CD14-positive monocyte (primary cell): ENCODE results near the gene GPR27. TPM values are rescaled to one million over a fixed set of nuclear protein-coding genes. Genes with fewer than 3 reads are reported as not detected.
A peak's percentile ranks its signal among the peaks of the same experiment; 100 is the strongest.

ENCODE experiments used
- DNase-seq, 3 donors: peaks; one replicate each; pipeline ENCODE4 v3.0.0-alpha.2; 2011 to 2022
- H2AFZ ChIP-seq: 2 replicates; pipeline ENCODE4 v1.6.0; 2012; ENCODE audit warnings: mild to moderate bottlenecking, low read depth, low read length, inconsistent platforms; ENCODE audit not compliant: insufficient read depth, poor library complexity, severe bottlenecking
- H3K27ac ChIP-seq, 2 donors: 1 replicate in 1 of 2; 2 replicates in 1 of 2; pipeline ENCODE4 v1.5.1; 2012 to 2013; ENCODE audit warnings: low read length in 2 of 2, control low read depth in 1 of 2, inconsistent platforms in 1 of 2, low read depth in 1 of 2, mild to moderate bottlenecking in 1 of 2
- H3K27me3 ChIP-seq, 2 donors: one replicate each; pipeline versions ENCODE4 v1.6.0 to v1.6.1; 2011 to 2013; ENCODE audit warnings: low read length in 2 of 2; ENCODE audit not compliant: control insufficient read depth in 2 of 2, insufficient read depth in 2 of 2
- H3K36me3 ChIP-seq, 2 donors: replicated peaks in 1 of 2; 1 replicate in 1 of 2; 2 replicates in 1 of 2; pipeline versions ENCODE4 v1.5.1 to v1.6.1; 2012 to 2013; ENCODE audit warnings: low read length in 2 of 2, control low read depth in 1 of 2, inconsistent platforms in 1 of 2, mild to moderate bottlenecking in 1 of 2; ENCODE audit not compliant: insufficient read depth in 2 of 2, control insufficient read depth in 1 of 2
- H3K4me1 ChIP-seq, 2 donors: 1 replicate in 1 of 2; 2 replicates in 1 of 2; pipeline versions ENCODE4 v1.5.1 to v1.6.1; 2012 to 2013; ENCODE audit warnings: low read length in 2 of 2, control low read depth in 1 of 2, inconsistent platforms in 1 of 2, mild to moderate bottlenecking in 1 of 2, moderate library complexity in 1 of 2; ENCODE audit not compliant: insufficient read depth in 2 of 2, control insufficient read depth in 1 of 2
- H3K4me2 ChIP-seq: replicated peaks from 2 replicates; pipeline ENCODE3; 2012; ENCODE audit warnings: low read length, moderate library complexity, mild to moderate bottlenecking; ENCODE audit not compliant: poor library complexity, severe bottlenecking; ENCODE audit errors: extremely low read depth
- H3K4me3 ChIP-seq, 3 experiments: fragments of 200-600 bp in 1 of 3; sonication (generic) in 1 of 3; replicated peaks in 1 of 3; 1 replicate in 2 of 3; 2 replicates in 1 of 3; pipeline ENCODE4 v1.5.1; 2011 to 2013; ENCODE audit warnings: low read length in 3 of 3, mild to moderate bottlenecking in 3 of 3, control low read depth in 2 of 3, low read depth in 2 of 3, inconsistent platforms in 1 of 3, moderate library complexity in 1 of 3
- H3K79me2 ChIP-seq: 2 replicates; pipeline ENCODE4 v1.6.0; 2012; ENCODE audit warnings: mild to moderate bottlenecking, control low read depth, inconsistent platforms, low read length, moderate library complexity; ENCODE audit not compliant: insufficient read depth
- H3K9ac ChIP-seq: 2 replicates; pipeline ENCODE4 v1.6.0; 2017; ENCODE audit warnings: low read length, mild to moderate bottlenecking; ENCODE audit not compliant: insufficient read depth, poor library complexity, severe bottlenecking
- H3K9me3 ChIP-seq, 2 donors: replicated peaks in 1 of 2; 1 replicate in 1 of 2; 2 replicates in 1 of 2; pipeline versions ENCODE4 v1.5.1 to v1.6.1; 2012 to 2013; ENCODE audit warnings: low read length in 2 of 2, control low read depth in 1 of 2; ENCODE audit not compliant: control insufficient read depth in 1 of 2, insufficient read depth in 1 of 2
- H4K20me1 ChIP-seq: 2 replicates; pipeline ENCODE4 v1.6.0; 2012; ENCODE audit warnings: mild to moderate bottlenecking, low read length, control low read depth, moderate library complexity; ENCODE audit not compliant: insufficient read depth
- H3K27ac Mint-ChIP-seq, 7 donors: one replicate each; pipeline ENCODE4 v1.8.0; 2020; ENCODE audit warnings: mild to moderate bottlenecking in 7 of 7, mixed read lengths in 7 of 7, moderate library complexity in 6 of 7, inconsistent platforms in 2 of 7
- H3K27me3 Mint-ChIP-seq, 3 donors: one replicate each; pipeline ENCODE4 v1.8.0; 2021 to 2022; ENCODE audit warnings: low read depth in 3 of 3, mild to moderate bottlenecking in 3 of 3, mixed read lengths in 3 of 3, moderate library complexity in 3 of 3, inconsistent platforms in 1 of 3
- H3K36me3 Mint-ChIP-seq, 2 donors: one replicate each; pipeline ENCODE4 v1.8.0; 2020; ENCODE audit warnings: mixed read lengths in 2 of 2, inconsistent platforms in 1 of 2, mild to moderate bottlenecking in 1 of 2
- H3K4me1 Mint-ChIP-seq: one replicate; pipeline ENCODE4 v1.8.0; 2020; ENCODE audit warnings: mild to moderate bottlenecking, mixed read lengths
- H3K4me3 Mint-ChIP-seq, 2 donors: one replicate each; pipeline ENCODE4 v1.8.0; 2020; ENCODE audit warnings: mild to moderate bottlenecking in 2 of 2, mixed read lengths in 2 of 2, moderate library complexity in 1 of 2
- H3K9me3 Mint-ChIP-seq, 7 donors: one replicate each; pipeline ENCODE4 v1.8.0; 2020 to 2022; ENCODE audit warnings: mixed read lengths in 7 of 7, mild to moderate bottlenecking in 6 of 7, moderate library complexity in 6 of 7, inconsistent platforms in 2 of 7
- WGBS: methylation state at CpG from one replicate; pipeline ENCODE4 v1.1.5; 2013; ENCODE audit warnings: missing lambda C conversion rate; ENCODE audit not compliant: insufficient coverage; 5-methylcytosine and 5-hydroxymethylcytosine counted together
- intact Hi-C, 2 donors: fragments of 100-400 bp; cut with micrococcal nuclease; formaldehyde crosslinking; loops; one replicate each; pipeline versions ENCODE4 v1.15.0 to v1.15.1; 2023
- polyA plus RNA-seq, 3 donors: library from polyadenylated mRNA; depleted of rRNA in 1 of 3; unstranded in 2 of 3; stranded (reverse) in 1 of 3; fragments of 300-500 nt in 2 of 3; fragments of >200 nt in 1 of 3; fragmentation: Illumina TruSeq in 2 of 3; gene quantifications; 1 replicate in 2 of 3; 2 replicates in 1 of 3; pipeline ENCODE4 v1.2.3, GENCODE V29; 2012 to 2021
- TF ChIP-seq, protein P1 (sequence below): fragments of 200-600 bp; IDR thresholded peaks from one replicate; pipeline ENCODE4 v1.8.0; 2022; ENCODE audit warnings: antibody characterized with exemption, mild to moderate bottlenecking

The GPR27 gene
- polyA plus RNA-seq, 3 donors: 5.7 to 19.6 (median 6.6) TPM

DNA sequence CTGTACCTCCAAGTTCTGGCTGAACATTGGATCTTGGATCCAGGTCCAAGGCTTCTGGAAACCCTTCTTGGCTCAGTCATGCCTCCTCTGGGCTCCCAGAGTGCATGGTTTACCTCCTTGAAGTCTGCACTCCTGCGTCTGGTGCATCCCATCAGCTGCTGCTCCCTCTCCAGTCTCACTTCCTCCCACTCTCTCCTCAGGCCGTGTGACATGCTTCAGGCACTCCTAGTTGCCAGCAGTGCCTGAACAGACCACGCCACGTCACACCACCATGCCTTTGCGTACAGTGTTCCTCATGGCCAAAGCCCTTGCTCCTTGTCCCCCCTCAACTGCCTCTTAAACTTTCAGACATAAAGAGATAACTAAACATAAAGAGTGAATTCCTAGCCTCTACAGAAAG is 5.7 kb downstream of the GPR27 start:
- Histone ChIP-seq H3K9ac (no peak overlapping the region), H3K36me3 (no peaks in the 10 kb centered on the region), H3K27ac (peak overlapping the region in 1 of 2 donors; percentile 2), H3K4me2 (no peak overlapping the region), H3K27me3 (peaks cover 0 to 18% of the 10 kb centered on the region in 2 donors), H3K79me2 (peaks cover 26% of the 10 kb centered on the region), H2AFZ (peak overlapping the region; percentile 43), H3K9me3 (no peaks in the 10 kb centered on the region), H4K20me1 (no peaks in the 10 kb centered on the region), H3K4me3 (no peak overlapping the region), H3K4me1 (peaks cover 20 to 36% of the 10 kb centered on the region in 2 donors)
- intact Hi-C loops: loop anchor here in 1 of 2 donors (5.0 kb wide), 1 partner anchor 33 kb away; no protein-coding TSS in a partner anchor
- TF ChIP-seq, protein P1, sequence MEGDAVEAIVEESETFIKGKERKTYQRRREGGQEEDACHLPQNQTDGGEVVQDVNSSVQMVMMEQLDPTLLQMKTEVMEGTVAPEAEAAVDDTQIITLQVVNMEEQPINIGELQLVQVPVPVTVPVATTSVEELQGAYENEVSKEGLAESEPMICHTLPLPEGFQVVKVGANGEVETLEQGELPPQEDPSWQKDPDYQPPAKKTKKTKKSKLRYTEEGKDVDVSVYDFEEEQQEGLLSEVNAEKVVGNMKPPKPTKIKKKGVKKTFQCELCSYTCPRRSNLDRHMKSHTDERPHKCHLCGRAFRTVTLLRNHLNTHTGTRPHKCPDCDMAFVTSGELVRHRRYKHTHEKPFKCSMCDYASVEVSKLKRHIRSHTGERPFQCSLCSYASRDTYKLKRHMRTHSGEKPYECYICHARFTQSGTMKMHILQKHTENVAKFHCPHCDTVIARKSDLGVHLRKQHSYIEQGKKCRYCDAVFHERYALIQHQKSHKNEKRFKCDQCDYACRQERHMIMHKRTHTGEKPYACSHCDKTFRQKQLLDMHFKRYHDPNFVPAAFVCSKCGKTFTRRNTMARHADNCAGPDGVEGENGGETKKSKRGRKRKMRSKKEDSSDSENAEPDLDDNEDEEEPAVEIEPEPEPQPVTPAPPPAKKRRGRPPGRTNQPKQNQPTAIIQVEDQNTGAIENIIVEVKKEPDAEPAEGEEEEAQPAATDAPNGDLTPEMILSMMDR: no peak
- Mint-ChIP-seq H3K9me3 (peaks cover 0 to 4% (median 0%) of the 10 kb centered on the region in 7 donors), H3K4me3 (peak overlapping the region in 1 of 2 donors; percentile 25), H3K4me1 (peaks cover 40% of the 10 kb centered on the region), H3K27me3 (peaks cover 11 to 18% (median 14%) of the 10 kb centered on the region in 3 donors), H3K27ac (peak overlapping the region in 4 of 7 donors; percentile 18 to 84 (median 50)), H3K36me3 (peaks cover 14 to 15% of the 10 kb centered on the region in 2 donors)
- DNase-seq: peak; percentile 56 to 60 (median 57)
- 0% methylated on average over 2 of the region's 5 CpGs for WGBS

DNA sequence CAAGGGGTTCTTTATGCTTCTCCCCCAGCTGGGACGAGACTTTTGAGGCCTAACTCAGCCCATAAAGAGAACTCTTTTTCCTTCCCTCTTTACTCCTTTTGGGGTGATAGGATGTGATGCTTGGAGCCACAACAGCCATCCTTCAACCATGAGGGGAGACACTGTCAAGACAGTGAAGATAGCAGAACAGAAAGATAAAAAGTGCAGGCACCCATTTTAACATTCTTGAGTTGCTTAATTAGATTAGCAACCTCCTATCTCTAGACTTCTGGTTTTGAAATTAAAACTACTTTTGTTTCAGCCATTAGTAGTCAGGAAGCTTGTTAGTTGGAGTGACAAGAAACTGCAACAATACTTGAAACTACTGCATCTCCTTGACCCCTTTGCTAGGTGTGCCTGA is 6.5 kb downstream of the GPR27 start:
- peaks cover 6 to 16% (median 13%) of the 10 kb centered on the region in 3 donors for H3K27me3 Mint-ChIP-seq

More for the DNA sequence above, 6.5 kb downstream of the GPR27 start:
- H3K27ac ChIP-seq: peak overlapping the region in 1 of 2 donors; percentile 2
- TF ChIP-seq, protein P1: no peak
- peaks cover 22% of the 10 kb centered on the region for H3K79me2 ChIP-seq
- no peaks in the 10 kb centered on the region for H3K9me3 ChIP-seq
- Mint-ChIP-seq H3K36me3 (peaks cover 14 to 23% of the 10 kb centered on the region in 2 donors), H3K4me3 (no peak overlapping the region), H3K4me1 (peaks cover 36% of the 10 kb centered on the region), H3K9me3 (peaks cover 0 to 2% (median 0%) of the 10 kb centered on the region in 7 donors), H3K27ac (peak overlapping the region in 5 of 7 donors; percentile 64 to 83 (median 72))
- peaks cover 15 to 28% of the 10 kb centered on the region in 2 donors for H3K4me1 ChIP-seq
- H3K4me3 ChIP-seq: no peak overlapping the region
- no peak overlapping the region for H3K9ac ChIP-seq
- H3K4me2 ChIP-seq: no peak overlapping the region
- no peaks in the 10 kb centered on the region for H4K20me1 ChIP-seq
- peaks cover 0 to 13% of the 10 kb centered on the region in 2 donors for H3K27me3 ChIP-seq
- intact Hi-C loops: no loop called here
- H3K36me3 ChIP-seq: no peaks in the 10 kb centered on the region
- DNase-seq: no peak
- peak overlapping the region; percentile 14 for H2AFZ ChIP-seq
- WGBS: no CpG with 5 or more reads among the region's 1 CpG
